AG04449 (cell line): ENCODE measurements around the gene IFT122.

Experiments
- CTCF ChIA-PET: fragments of 350-600 bp; formaldehyde crosslinking; extraction: SDS; loops from one replicate; lab custom pipeline; 2021; ENCODE audit warnings: antibody characterized with exemption; lab: Yijun Ruan, JAX
- POLR2A ChIA-PET: fragments of 400-600, 350-600 bp; formaldehyde crosslinking; extraction: SDS; loops from one replicate; lab custom pipeline; 2020; ENCODE audit warnings: antibody characterized with exemption, inconsistent platforms; lab: Yijun Ruan, JAX
- DNase-seq: peaks from one replicate; pipeline ENCODE4 v3.0.0-alpha.2; 2010; ENCODE audit warnings: low read depth, low spot score
- H3K4me3 ChIP-seq: 2 replicates; pipeline ENCODE4 v1.5.1; 2011; ENCODE audit warnings: low read depth, mild to moderate bottlenecking, control low read depth, low read length
- CTCF ChIP-seq: IDR thresholded peaks from one replicate; pipeline ENCODE4 v1.5.1; 2011; ENCODE audit warnings: mild to moderate bottlenecking, moderate library complexity, low read length, control low read depth, inconsistent platforms; ENCODE audit not compliant: insufficient read depth; ENCODE audit errors: missing control alignments

The IFT122 gene

DNA sequence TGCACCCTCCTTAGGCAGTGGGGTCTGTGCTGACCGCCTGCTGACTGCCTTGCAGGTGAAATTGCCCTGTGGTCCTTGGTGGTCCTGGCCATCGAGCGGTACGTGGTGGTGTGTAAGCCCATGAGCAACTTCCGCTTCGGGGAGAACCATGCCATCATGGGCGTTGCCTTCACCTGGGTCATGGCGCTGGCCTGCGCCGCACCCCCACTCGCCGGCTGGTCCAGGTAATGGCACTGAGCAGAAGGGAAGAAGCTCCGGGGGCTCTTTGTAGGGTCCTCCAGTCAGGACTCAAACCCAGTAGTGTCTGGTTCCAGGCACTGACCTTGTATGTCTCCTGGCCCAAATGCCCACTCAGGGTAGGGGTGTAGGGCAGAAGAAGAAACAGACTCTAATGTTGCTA is 90.8 kb downstream of the IFT122 start:
- H3K4me3 ChIP-seq, result no peak overlapping the region
- ChIA-PET POLR2A (no interaction called here), CTCF (interaction anchor here (1.4 kb wide), 1 partner anchor 61 kb away, joined by 3 read pairs; no protein-coding TSS in a partner anchor)
- no peak for TF ChIP-seq CTCF
- DNase-seq, result no peak

GRCh38 chr3:129531699-129532098 is 91.7 kb downstream of the IFT122 start:
- H3K4me3 ChIP-seq, result no peak overlapping the region
- TF ChIP-seq CTCF, result no peak
- CTCF ChIA-PET, result no interaction called here
- POLR2A ChIA-PET, result no interaction called here
- no peak for DNase-seq

- ChIA-PET CTCF (no interaction called here), POLR2A (no interaction called here)
- no peak for DNase-seq
- no peak for TF ChIP-seq CTCF
- no peak overlapping the region for H3K4me3 ChIP-seq
Measured at GRCh38 chr3:129532261-129532660, 92.2 kb downstream of the IFT122 start.

- ChIA-PET POLR2A (no interaction called here), CTCF (no interaction called here)
- no peak for TF ChIP-seq CTCF
- no peak for DNase-seq
- no peak overlapping the region for H3K4me3 ChIP-seq
Measured at GRCh38 chr3:129533406-129533805, 93.4 kb downstream of the IFT122 start.

GRCh38 chr3:129534428-129535027 is 94.5 kb downstream of the IFT122 start:
- CTCF ChIA-PET, result interaction anchor here (2.3 kb wide), 1 partner anchor 10 kb away, joined by 8 read pairs; the partner anchor contains the start of gene H1-8
- no peak for DNase-seq
- TF ChIP-seq CTCF, result no peak
- POLR2A ChIA-PET, result no interaction called here
- no peak overlapping the region for H3K4me3 ChIP-seq

DNA sequence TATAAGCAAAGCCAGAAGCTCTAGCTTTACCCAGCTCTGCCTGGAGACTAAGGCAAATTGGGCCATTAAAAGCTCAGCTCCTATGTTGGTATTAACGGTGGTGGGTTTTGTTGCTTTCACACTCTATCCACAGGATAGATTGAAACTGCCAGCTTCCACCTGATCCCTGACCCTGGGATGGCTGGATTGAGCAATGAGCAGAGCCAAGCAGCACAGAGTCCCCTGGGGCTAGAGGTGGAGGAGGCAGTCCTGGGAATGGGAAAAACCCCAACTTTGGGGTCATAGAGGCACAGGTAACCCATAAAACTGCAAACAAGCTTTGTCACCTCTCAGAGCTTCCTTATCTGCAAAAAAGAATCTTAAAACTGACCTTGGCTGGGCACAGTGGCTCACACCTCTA is 95.1 kb downstream of the IFT122 start:
- DNase-seq, result no peak

More for the DNA sequence above, 95.1 kb downstream of the IFT122 start:
- ChIA-PET CTCF (interaction anchor here (2.3 kb wide), 1 partner anchor 9 kb away, joined by 8 read pairs; the partner anchor contains the start of gene H1-8), POLR2A (no interaction called here)
- H3K4me3 ChIP-seq, result no peak overlapping the region
- no peak for TF ChIP-seq CTCF
